Measurements from ENCODE around the gene FBXL7. TPM values are rescaled to one million over a fixed set of nuclear protein-coding genes. Genes with fewer than 3 reads are reported as not detected.

Gene FBXL7
- total RNA-seq, 2 experiments from 2014 or later: not detected

GRCh38 chr5:15510092-15510491, 10.1 kb downstream of the FBXL7 start:
- ChIA-PET CTCF (ENCODE audit: unreplicated experiment) (no interaction called here), POLR2A (interaction anchor here (0.8 kb wide), 1 partner anchor 22 kb away, joined by 5 read pairs; no protein-coding TSS in a partner anchor)
- Histone ChIP-seq H3K79me2 (ENCODE audit: insufficient read depth, low read depth, low read length) (no peaks in the 10 kb centered on the region), H3K9me3 (ENCODE audit: low read length) (no peaks in the 10 kb centered on the region), H3K4me3 (ENCODE audit: low read depth, low read length, poor library complexity, severe bottlenecking) (no peak overlapping the region), H3K27ac (ENCODE audit: low read depth, low read length, poor library complexity, severe bottlenecking) (no peak overlapping the region), H2AFZ (ENCODE audit: low read length) (no peak overlapping the region), H3K4me2 (ENCODE audit: low read length) (no peak overlapping the region), H3K9me2 (ENCODE audit: insufficient read depth, low read length) (no peaks in the 10 kb centered on the region), H4K20me1 (ENCODE audit: insufficient read depth, low read length) (no peaks in the 10 kb centered on the region), H3K4me1 (ENCODE audit: insufficient read depth, low read length, poor library complexity, severe bottlenecking) (no peaks in the 10 kb centered on the region), H3K36me3 (ENCODE audit: insufficient read depth, low read length) (no peaks in the 10 kb centered on the region)
- no TSS peak for BruUV-seq (replicated peaks)
- no peak for TF ChIP-seq CTCF (conservative IDR thresholded peaks at IDR 0.05; ENCODE audit: low read length)
- TF ChIP-seq EZH2phosphoT487 (IDR thresholded peaks at IDR 0.05; ENCODE audit: borderline replicate concordance, low read depth, low read length): no peak
- no peak for DNase-seq (ENCODE audit: low spot score)
- intact Hi-C loops (cut with micrococcal nuclease; ENCODE audit: unreplicated experiment): no loop called here

GRCh38 chr5:15510831-15511230, 10.9 kb downstream of the FBXL7 start:
- Histone ChIP-seq H3K4me1 (ENCODE audit: insufficient read depth, low read length, poor library complexity, severe bottlenecking) (no peaks in the 10 kb centered on the region), H3K4me3 (ENCODE audit: low read depth, low read length, poor library complexity, severe bottlenecking) (no peak overlapping the region), H4K20me1 (ENCODE audit: insufficient read depth, low read length) (no peaks in the 10 kb centered on the region), H3K27ac (ENCODE audit: low read depth, low read length, poor library complexity, severe bottlenecking) (no peak overlapping the region), H3K79me2 (ENCODE audit: insufficient read depth, low read depth, low read length) (no peaks in the 10 kb centered on the region), H3K4me2 (ENCODE audit: low read length) (no peak overlapping the region), H3K9me3 (ENCODE audit: low read length) (no peaks in the 10 kb centered on the region), H2AFZ (ENCODE audit: low read length) (no peak overlapping the region), H3K36me3 (ENCODE audit: insufficient read depth, low read length) (no peaks in the 10 kb centered on the region), H3K9me2 (ENCODE audit: insufficient read depth, low read length) (no peaks in the 10 kb centered on the region)
- no peak for TF ChIP-seq EZH2phosphoT487 (IDR thresholded peaks at IDR 0.05; ENCODE audit: borderline replicate concordance, low read depth, low read length)
- TF ChIP-seq CTCF (conservative IDR thresholded peaks at IDR 0.05; ENCODE audit: low read length): no peak
- DNase-seq (ENCODE audit: low spot score): no peak
- no TSS peak for BruUV-seq (replicated peaks)
- ChIA-PET POLR2A (no interaction called here), CTCF (ENCODE audit: unreplicated experiment) (no interaction called here)
- intact Hi-C loops (cut with micrococcal nuclease; ENCODE audit: unreplicated experiment): no loop called here

- Histone ChIP-seq H3K4me2 (ENCODE audit: low read length) (no peak overlapping the region), H2AFZ (ENCODE audit: low read length) (no peak overlapping the region), H3K9me3 (ENCODE audit: low read length) (no peaks in the 10 kb centered on the region), H3K4me3 (ENCODE audit: low read depth, low read length, poor library complexity, severe bottlenecking) (no peak overlapping the region), H3K79me2 (ENCODE audit: insufficient read depth, low read depth, low read length) (no peaks in the 10 kb centered on the region), H3K4me1 (ENCODE audit: insufficient read depth, low read length, poor library complexity, severe bottlenecking) (no peaks in the 10 kb centered on the region), H3K9me2 (ENCODE audit: insufficient read depth, low read length) (no peaks in the 10 kb centered on the region), H4K20me1 (ENCODE audit: insufficient read depth, low read length) (no peaks in the 10 kb centered on the region), H3K27ac (ENCODE audit: low read depth, low read length, poor library complexity, severe bottlenecking) (no peak overlapping the region), H3K36me3 (ENCODE audit: insufficient read depth, low read length) (no peaks in the 10 kb centered on the region)
- no TSS peak for BruUV-seq (replicated peaks)
- CTCF ChIA-PET (ENCODE audit: unreplicated experiment): no interaction called here
- POLR2A ChIA-PET: interaction anchor here (0.6 kb wide), 1 partner anchor 28 kb away, joined by 6 read pairs; no protein-coding TSS in a partner anchor
- no peak for DNase-seq (ENCODE audit: low spot score)
- no peak for TF ChIP-seq CTCF (conservative IDR thresholded peaks at IDR 0.05; ENCODE audit: low read length)
- TF ChIP-seq EZH2phosphoT487 (IDR thresholded peaks at IDR 0.05; ENCODE audit: borderline replicate concordance, low read depth, low read length): no peak
- intact Hi-C loops (cut with micrococcal nuclease; ENCODE audit: unreplicated experiment): no loop called here
These were observed 13.5 kb downstream of the FBXL7 start for GRCh38 chr5:15513431-15513830.
